A673 (cell line): ENCODE data around the gene TSPAN11. TPM values are rescaled to one million over a fixed set of nuclear protein-coding genes. Genes with fewer than 3 reads are reported as not detected.

Source experiments
- BruUV-seq: library from RNA; stranded (reverse); fragments of 400-500 nt; replicated peaks from 2 replicates; lab custom pipeline; 2021; lab: Mats Ljungman, UMichigan
- CTCF ChIA-PET: fragments of 300-600 bp; sonication (Branson Sonifier 250); formaldehyde crosslinking; loops from one replicate; lab custom pipeline; 2022; ENCODE audit warnings: antibody characterized with exemption; lab: Charles Lee
- POLR2A ChIA-PET: fragments of 300-600 bp; sonication (Branson Sonifier 250); formaldehyde crosslinking; loops from one replicate; lab custom pipeline; 2022; ENCODE audit warnings: antibody characterized with exemption; ENCODE audit not compliant: low non-redundant PET; lab: Charles Lee
- DNase-seq: peaks from one replicate; pipeline ENCODE4 v3.0.0-alpha.2; 2015; ENCODE audit warnings: low spot score
- H3K27ac ChIP-seq: fragments of 200-600 bp; sonication (generic); 2 replicates; pipeline ENCODE4 v1.5.1; 2016; ENCODE audit warnings: mixed run types, low read depth, mild to moderate bottlenecking, mixed read lengths, antibody characterized with exemption, low read length; ENCODE audit not compliant: poor library complexity, severe bottlenecking
- H3K27me3 ChIP-seq: fragments of 200-600 bp; sonication (generic); replicated peaks from 2 replicates; pipeline ENCODE4 v1.6.1; 2017; ENCODE audit warnings: mixed run types, low read depth, mild to moderate bottlenecking, mixed read lengths, antibody characterized with exemption, low read length; ENCODE audit not compliant: insufficient read depth, poor library complexity
- H3K36me3 ChIP-seq: fragments of 200-600 bp; sonication (generic); 2 replicates; pipeline ENCODE4 v1.6.1; 2016; ENCODE audit warnings: mixed run types, mild to moderate bottlenecking, mixed read lengths, antibody characterized with exemption, low read length; ENCODE audit not compliant: insufficient read depth, poor library complexity, severe bottlenecking
- H3K4me1 ChIP-seq: fragments of 200-600 bp; sonication (generic); 2 replicates; pipeline ENCODE4 v1.6.1; 2017; ENCODE audit warnings: mixed run types, mild to moderate bottlenecking, mixed read lengths, antibody characterized with exemption, low read length; ENCODE audit not compliant: insufficient read depth, poor library complexity, severe bottlenecking
- H3K4me3 ChIP-seq: fragments of 200-600 bp; sonication (generic); 2 replicates; pipeline ENCODE4 v1.5.1; 2016; ENCODE audit warnings: low read depth, mixed run types, mild to moderate bottlenecking, mixed read lengths, low read length; ENCODE audit not compliant: poor library complexity, severe bottlenecking
- H3K9me3 ChIP-seq: fragments of 200-600 bp; sonication (generic); 2 replicates; pipeline ENCODE4 v1.6.1; 2016; ENCODE audit warnings: mixed run types, low read depth, mild to moderate bottlenecking, mixed read lengths, antibody characterized with exemption, low read length; ENCODE audit not compliant: poor library complexity, severe bottlenecking
- CTCF ChIP-seq: fragments of 300-800, 200-600 bp; sonication (generic); conservative IDR thresholded peaks from 2 replicates; pipeline ENCODE4 v1.5.1; 2017; ENCODE audit warnings: low read depth, mild to moderate bottlenecking, antibody characterized with exemption, low read length, moderate library complexity, mixed read lengths
- EZH2 ChIP-seq: fragments of 200-600 bp; sonication (generic); IDR thresholded peaks from 2 replicates; pipeline ENCODE4 v1.6.1; 2017; ENCODE audit warnings: borderline replicate concordance, low read depth, mild to moderate bottlenecking, mixed read lengths, antibody characterized with exemption, low read length; ENCODE audit not compliant: poor library complexity, severe bottlenecking
- intact Hi-C: fragments of 100-400 bp; cut with micrococcal nuclease; formaldehyde crosslinking; loops from one replicate; pipeline ENCODE4 v1.10.0; 2022; ENCODE audit not compliant: unreplicated experiment
- total RNA-seq: library from RNA; stranded (reverse); gene quantifications from 2 replicates; pipeline ENCODE4 v1.2.3, GENCODE V29; 2021

The TSPAN11 gene
- total RNA-seq, 1 experiment from 2014 or later, result 20.9 TPM

- no peak overlapping the region for H3K27ac ChIP-seq
- DNase-seq, result no peak
- no peak for TF ChIP-seq CTCF
- no peak for TF ChIP-seq EZH2
- H3K27me3 ChIP-seq, result no peaks in the 10 kb centered on the region
- no TSS peak for BruUV-seq
- ChIA-PET POLR2A (no interaction called here), CTCF (no interaction called here)
- no peak overlapping the region for H3K4me3 ChIP-seq
- no peaks in the 10 kb centered on the region for H3K36me3 ChIP-seq
- intact Hi-C loops, result no loop called here
- no peaks in the 10 kb centered on the region for H3K9me3 ChIP-seq
- peaks cover 25% of the 10 kb centered on the region for H3K4me1 ChIP-seq
Observed at GRCh38 chr12:30977537-30978349, 51.2 kb downstream of the TSPAN11 start.

- TF ChIP-seq EZH2 (no peak), CTCF (no peak)
- intact Hi-C loops, result no loop called here
- ChIA-PET POLR2A (no interaction called here), CTCF (no interaction called here)
- H3K4me1 ChIP-seq, result peaks cover 25% of the 10 kb centered on the region
- no peaks in the 10 kb centered on the region for H3K27me3 ChIP-seq
- no peak for DNase-seq
- no TSS peak for BruUV-seq
- no peak overlapping the region for H3K27ac ChIP-seq
- no peaks in the 10 kb centered on the region for H3K36me3 ChIP-seq
- H3K4me3 ChIP-seq, result no peak overlapping the region
- no peaks in the 10 kb centered on the region for H3K9me3 ChIP-seq
Observed at GRCh38 chr12:30978639-30979038, 52.1 kb downstream of the TSPAN11 start.

- BruUV-seq, result no TSS peak
- DNase-seq, result peak; percentile 27
- ChIA-PET POLR2A (no interaction called here), CTCF (interaction anchor here (0.5 kb wide), 1 partner anchor 100 kb away, joined by 4 read pairs; no protein-coding TSS in a partner anchor)
- H3K9me3 ChIP-seq, result no peaks in the 10 kb centered on the region
- no peak overlapping the region for H3K27ac ChIP-seq
- intact Hi-C loops, result no loop called here
- H3K4me3 ChIP-seq, result no peak overlapping the region
- no peaks in the 10 kb centered on the region for H3K27me3 ChIP-seq
- H3K4me1 ChIP-seq, result peaks cover 25% of the 10 kb centered on the region
- no peaks in the 10 kb centered on the region for H3K36me3 ChIP-seq
- TF ChIP-seq CTCF, result no peak
- TF ChIP-seq EZH2, result no peak
Observed at GRCh38 chr12:30979371-30980259, 53.1 kb downstream of the TSPAN11 start.
